ENCODE measurements around the gene DCUN1D1.
"Not testable (repeated sequence)": the region's sequence is repeated elsewhere in the genome, so short reads cannot be mapped to it uniquely, and the experiment has no call there.

The DCUN1D1 gene

GRCh38 chr3:182980204-182981037 is at the start of gene DCUN1D1:
Gene DCUN1D1 (minus strand): TSS chr3:182980538. CDS start chr3:182980489, 49 bp downstream.
- peak; percentile 63 to 69 for DNase-seq (ENCODE audit: low read depth in 2 of 2)

DNA sequence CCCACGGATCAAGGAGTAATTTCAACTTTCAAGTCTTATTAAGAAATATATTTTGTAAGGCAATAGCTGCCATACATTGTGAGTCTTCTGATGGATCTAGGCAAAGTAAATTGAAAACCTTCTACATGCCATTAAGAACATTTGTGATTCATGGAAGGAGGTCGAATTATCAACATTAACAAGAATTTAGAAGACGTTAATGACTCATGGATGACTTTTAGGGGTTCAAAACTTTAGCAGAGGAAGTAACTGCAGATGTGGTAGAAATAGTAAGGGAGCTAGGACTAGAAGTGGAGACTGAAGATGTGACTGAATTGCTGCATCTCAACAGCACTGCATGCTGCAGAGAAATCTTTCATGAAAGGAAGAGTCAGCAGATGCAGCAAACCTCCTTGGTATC is 48.1 kb upstream of the DCUN1D1 start:
- no peak for DNase-seq (ENCODE audit: low read depth in 2 of 2)

- DNase-seq (ENCODE audit: low read depth in 2 of 2): no peak
Observed at GRCh38 chr3:183027276-183027675, 46.9 kb upstream of the DCUN1D1 start.

DNA sequence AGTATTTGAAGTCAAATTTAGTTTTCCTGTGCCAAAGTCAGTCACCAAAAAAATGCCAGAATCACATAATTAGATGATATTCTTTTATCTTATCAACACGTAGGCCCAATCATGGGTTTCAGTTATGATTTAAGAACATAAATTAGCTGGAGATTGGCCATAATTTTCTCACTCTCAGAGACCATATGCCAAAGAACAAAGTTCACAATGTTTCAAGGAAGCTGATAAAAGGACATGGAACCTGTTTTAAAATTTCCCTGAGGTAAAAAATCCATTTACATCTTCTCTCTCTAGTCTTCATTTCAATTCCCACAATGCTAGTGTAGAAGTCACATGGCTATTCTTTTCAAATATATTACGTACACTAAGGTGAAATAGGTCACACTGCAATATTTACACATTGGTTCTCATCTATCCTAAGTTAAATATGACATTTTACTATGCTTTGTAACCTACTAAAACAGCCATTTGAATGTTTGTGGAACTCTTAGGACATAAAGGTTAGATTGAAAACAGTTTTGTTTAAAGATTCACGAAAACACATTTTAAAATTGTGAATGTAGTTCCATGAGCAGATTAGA is 42.7 kb upstream of the DCUN1D1 start:
- no peak for DNase-seq (ENCODE audit: low read depth in 2 of 2)

GRCh38 chr3:183018421-183019192 is 38.3 kb upstream of the DCUN1D1 start:
- DNase-seq (ENCODE audit: low read depth in 2 of 2): no peak

DNA sequence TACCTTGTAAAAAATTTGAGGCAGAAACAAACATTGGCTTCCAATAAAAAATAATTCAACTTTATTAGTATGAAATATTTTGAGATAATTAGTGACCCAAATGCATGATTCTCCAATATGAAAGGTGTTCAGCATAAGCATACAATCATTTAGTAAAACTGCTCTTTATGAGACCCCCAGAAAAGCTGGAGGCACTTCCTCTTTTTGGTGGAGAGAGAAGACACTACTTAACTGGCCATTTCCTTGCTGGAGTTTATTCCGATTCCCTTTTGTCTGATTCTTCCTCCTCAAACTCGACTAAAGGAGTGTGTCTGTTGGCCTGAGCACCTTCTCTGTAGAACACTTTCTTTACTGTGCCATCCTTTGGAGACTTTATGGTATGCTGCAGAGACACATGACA is 34.8 kb upstream of the DCUN1D1 start:
- DNase-seq (ENCODE audit: low read depth in 2 of 2): no peak

- DNase-seq (ENCODE audit: low read depth in 2 of 2): no peak
Observed at GRCh38 chr3:183013856-183014255, 33.5 kb upstream of the DCUN1D1 start.

DNA sequence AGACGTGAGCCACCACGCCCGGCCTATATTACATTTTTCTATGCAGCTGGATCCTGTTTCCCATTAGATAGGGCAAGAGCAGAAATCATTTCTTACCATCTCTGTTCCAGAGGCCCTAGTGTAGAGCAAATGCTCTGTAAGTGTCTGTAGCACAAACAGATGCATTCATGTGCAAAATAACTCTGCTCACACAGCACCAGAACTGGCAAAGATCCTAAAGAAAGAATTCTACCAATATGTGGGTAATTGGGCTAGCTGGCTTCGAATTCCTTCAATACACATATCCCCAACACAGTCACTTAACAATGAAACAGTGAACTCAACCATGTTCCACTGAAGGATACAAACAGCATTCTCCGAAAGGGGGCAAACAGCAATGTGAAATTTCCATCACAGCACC is 32.7 kb upstream of the DCUN1D1 start:
- no peak for DNase-seq (ENCODE audit: low read depth in 2 of 2)

DNA sequence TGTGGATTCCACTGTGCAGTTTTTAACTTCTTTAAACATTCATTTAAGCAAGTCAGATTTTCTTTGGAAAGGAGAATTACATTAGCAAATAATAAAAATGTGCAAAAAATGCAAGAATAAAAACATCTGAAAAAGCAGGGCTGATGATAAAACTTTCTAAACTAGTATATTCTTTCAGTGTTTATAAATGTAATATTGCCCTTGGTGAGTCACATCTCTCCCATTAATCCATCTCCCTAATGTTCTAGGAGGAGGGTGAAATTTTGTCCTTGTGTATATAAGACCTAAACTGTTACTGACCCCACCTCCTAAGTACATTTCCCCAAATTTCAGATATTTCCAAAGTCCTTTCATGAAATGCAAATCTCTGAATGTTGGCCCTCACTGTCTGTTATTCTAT is 28.5 kb upstream of the DCUN1D1 start:
- DNase-seq (ENCODE audit: low read depth in 2 of 2): no peak

DNA sequence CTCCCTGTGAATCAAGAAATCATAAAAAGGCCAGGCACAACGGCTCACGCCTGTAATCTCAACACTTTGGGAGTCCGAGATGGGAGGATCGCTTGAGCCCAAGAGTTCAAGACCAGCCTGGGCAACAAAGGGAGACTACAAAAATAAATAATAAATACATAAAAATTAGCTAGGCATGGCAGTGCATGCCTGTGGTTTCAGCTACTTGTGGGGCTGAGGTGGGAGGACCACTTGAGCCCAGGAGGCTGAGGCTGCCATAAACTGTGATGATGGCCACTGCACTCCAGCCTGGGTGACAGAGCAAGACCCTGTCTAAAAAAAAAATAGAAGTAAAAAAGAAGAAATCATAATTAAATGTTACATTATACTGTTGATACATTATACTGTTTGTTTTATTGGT is 28.0 kb upstream of the DCUN1D1 start:
- DNase-seq (ENCODE audit: low read depth in 2 of 2): no peak

GRCh38 chr3:183006396-183007002 is 26.2 kb upstream of the DCUN1D1 start:
- no peak for DNase-seq (ENCODE audit: low read depth in 2 of 2)

DNA sequence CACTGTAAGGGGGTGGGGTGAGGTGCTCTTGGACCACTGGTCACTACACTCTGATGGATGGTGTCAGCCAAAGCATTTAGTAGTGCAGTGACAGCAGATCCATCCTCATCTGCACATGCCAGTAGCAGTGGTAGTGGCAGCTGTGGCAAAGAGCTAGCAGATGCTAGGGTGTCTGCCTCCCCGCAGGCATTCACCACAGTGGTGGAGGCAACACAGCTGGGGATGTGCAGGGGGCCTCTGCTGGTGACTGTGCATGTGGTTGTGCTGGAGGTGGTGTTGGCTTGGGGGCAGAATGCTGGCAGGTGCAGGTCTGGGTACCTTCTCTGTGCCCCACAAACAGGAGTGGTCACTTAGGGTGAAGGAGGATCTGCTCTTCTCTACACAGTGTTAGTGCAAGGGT is 19.4 kb upstream of the DCUN1D1 start:
- DNase-seq (ENCODE audit: low read depth in 2 of 2): no peak

GRCh38 chr3:182993486-182994201 is 13.3 kb upstream of the DCUN1D1 start:
- not testable (repeated sequence) for DNase-seq (ENCODE audit: low read depth in 2 of 2)

- no peak for DNase-seq (ENCODE audit: low read depth in 2 of 2)
Observed at GRCh38 chr3:182989566-182989965, 9.2 kb upstream of the DCUN1D1 start.

DNA sequence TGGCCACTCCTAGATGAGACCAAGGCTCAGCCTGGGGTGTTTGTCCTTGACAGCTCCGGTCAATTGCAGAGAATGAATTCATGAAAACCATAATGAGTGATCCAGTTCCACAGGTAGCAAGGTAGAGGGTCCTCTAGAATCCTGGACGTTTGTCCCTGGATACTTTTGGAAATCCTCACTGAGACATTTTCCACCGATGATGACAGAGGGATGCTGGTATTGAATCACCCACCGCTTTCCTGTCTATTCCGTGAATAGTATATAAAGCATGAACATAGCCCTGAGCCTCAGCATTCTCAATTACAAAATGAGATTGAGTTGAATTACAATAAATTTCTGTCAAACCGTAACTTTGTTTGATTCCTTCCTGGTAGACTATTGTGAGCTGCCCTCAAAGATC is 5.7 kb upstream of the DCUN1D1 start:
- DNase-seq (ENCODE audit: low read depth in 2 of 2): no peak

- no peak for DNase-seq (ENCODE audit: low read depth in 2 of 2)
Observed at GRCh38 chr3:182983876-182984275, 3.5 kb upstream of the DCUN1D1 start.

- DNase-seq (ENCODE audit: low read depth in 2 of 2): no peak
Observed at GRCh38 chr3:182981038-182981380, 671 bp upstream of the DCUN1D1 start.

GRCh38 chr3:182979674-182980191 is 605 bp downstream of the DCUN1D1 start:
- no peak for DNase-seq (ENCODE audit: low read depth in 2 of 2)

DNA sequence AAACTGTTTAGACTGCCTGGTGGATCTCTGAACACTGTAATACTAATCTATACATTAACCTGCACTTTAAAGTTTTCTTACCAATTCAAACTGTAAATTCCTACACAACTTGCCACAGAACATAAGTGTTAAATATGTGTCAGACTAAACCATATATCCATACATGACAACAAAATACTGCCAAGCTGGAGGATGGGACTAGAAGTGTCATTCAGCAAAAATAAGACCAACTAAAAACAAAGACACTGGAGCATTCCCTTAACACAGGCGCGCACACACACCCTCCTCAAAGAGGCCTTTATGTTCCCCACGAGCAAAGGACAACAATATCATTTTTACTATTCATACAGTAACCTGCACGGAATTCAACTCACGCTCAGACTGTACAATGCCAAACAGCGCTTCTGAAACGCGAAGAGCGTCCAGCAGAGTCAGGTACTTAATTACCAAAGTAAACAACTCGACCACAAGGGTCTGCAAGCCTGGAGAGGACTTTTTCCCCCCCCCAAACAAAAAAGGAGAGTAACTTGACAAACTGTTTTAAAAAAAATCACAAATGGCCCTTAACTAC is 1.1 kb downstream of the DCUN1D1 start:
- no peak for DNase-seq (ENCODE audit: low read depth in 2 of 2)

DNA sequence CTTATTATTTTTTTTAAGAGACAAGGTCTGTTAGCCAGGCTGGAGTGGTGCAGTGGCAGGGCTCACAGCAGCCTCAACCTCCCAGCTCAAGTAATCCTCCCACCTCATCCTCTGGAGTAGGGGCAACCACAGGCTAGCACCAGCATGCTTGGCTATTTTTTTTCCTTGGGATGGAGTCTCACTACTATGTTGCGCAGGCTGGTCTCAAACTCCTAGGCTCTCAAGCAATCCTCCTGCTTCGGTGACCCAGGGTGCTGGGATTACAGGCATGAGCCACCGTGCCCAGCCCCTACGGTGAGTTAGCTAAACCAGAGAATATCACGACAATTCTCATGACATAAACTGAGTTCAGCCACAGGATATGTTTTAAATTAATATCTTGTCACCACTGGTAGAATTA is 2.0 kb downstream of the DCUN1D1 start:
- no peak for DNase-seq (ENCODE audit: low read depth in 2 of 2)

GRCh38 chr3:182973047-182973446 is 7.3 kb downstream of the DCUN1D1 start:
- DNase-seq (ENCODE audit: low read depth in 2 of 2): no peak
